GM12878 (cell line): ENCODE results near the gene SHB. TPM values are rescaled to one million over a fixed set of nuclear protein-coding genes. Genes with fewer than 3 reads are reported as not detected.

Experiments
- BRCA1 ChIP-seq: IDR thresholded peaks from 2 replicates; pipeline ENCODE4 v1.6.1; 2011; ENCODE audit warnings: low read depth, low read length, improper control_type of control experiment
- CHD2 ChIP-seq: IDR thresholded peaks from 2 replicates; pipeline ENCODE4 v1.6.1; 2011; ENCODE audit warnings: low read depth, low read length, improper control_type of control experiment, borderline replicate concordance
- CHD4 ChIP-seq: fragments of 200-600 bp; sonication (generic); IDR thresholded peaks from 2 replicates; pipeline ENCODE4 v1.6.1; 2016; ENCODE audit warnings: mild to moderate bottlenecking
- CREM ChIP-seq: IDR thresholded peaks from 2 replicates; pipeline ENCODE4 v1.6.1; 2014; ENCODE audit warnings: antibody characterized with exemption, low read depth
- DPF2 ChIP-seq: fragments of 450-650 bp; IDR thresholded peaks from 2 replicates; pipeline ENCODE4 v1.6.1; 2017; ENCODE audit warnings: mild to moderate bottlenecking
- HCFC1 ChIP-seq: fragments of 150-350 bp; IDR thresholded peaks from 2 replicates; pipeline ENCODE4 v1.6.1; 2014; ENCODE audit warnings: low read length
- JUNB ChIP-seq: IDR thresholded peaks from 2 replicates; pipeline ENCODE4 v1.6.1; 2016; ENCODE audit warnings: antibody characterized with exemption, mild to moderate bottlenecking
- JUND ChIP-seq: IDR thresholded peaks from 2 replicates; pipeline ENCODE4 v1.6.1; 2012; ENCODE audit warnings: low read depth, mild to moderate bottlenecking, low read length, improper control_type of control experiment, moderate library complexity
- KLF5 ChIP-seq: fragments of 450-650 bp; IDR thresholded peaks from 2 replicates; pipeline ENCODE4 v1.6.1; 2014; ENCODE audit warnings: mild to moderate bottlenecking; ENCODE audit not compliant: partially characterized antibody
- MTA3 ChIP-seq: IDR thresholded peaks from 2 replicates; pipeline ENCODE4 v1.6.1; 2012; ENCODE audit warnings: low read length, inconsistent platforms, borderline replicate concordance
- NFXL1 ChIP-seq: fragments of 450-650 bp; IDR thresholded peaks from 2 replicates; pipeline ENCODE4 v1.6.1; 2017; ENCODE audit warnings: antibody characterized with exemption, mild to moderate bottlenecking, borderline replicate concordance
- NR2C1 ChIP-seq: fragments of 450-650 bp; IDR thresholded peaks from 2 replicates; pipeline ENCODE4 v1.6.1; 2017; ENCODE audit warnings: antibody characterized with exemption, mild to moderate bottlenecking, moderate library complexity
- PAX5 ChIP-seq: IDR thresholded peaks from 2 replicates; pipeline ENCODE4 v1.6.1; 2011; ENCODE audit warnings: low read depth, low read length, borderline replicate concordance
- POLR2AphosphoS2 ChIP-seq: IDR thresholded peaks from 2 replicates; pipeline ENCODE4 v1.6.1; 2011; ENCODE audit warnings: low read depth, mild to moderate bottlenecking, low read length, improper control_type of control experiment, moderate library complexity
- RB1 ChIP-seq: fragments of 450-650 bp; formaldehyde crosslinking; IDR thresholded peaks from 2 replicates; pipeline ENCODE4 v1.6.1; 2017; ENCODE audit warnings: mild to moderate bottlenecking, borderline replicate concordance
- SIN3A ChIP-seq: IDR thresholded peaks from 2 replicates; pipeline ENCODE4 v1.6.1; 2012; ENCODE audit warnings: low read depth, low read length, improper control_type of control experiment
- SIX5 ChIP-seq: IDR thresholded peaks from 2 replicates; pipeline ENCODE4 v1.6.1; 2011; ENCODE audit warnings: mild to moderate bottlenecking, low read depth, low read length, moderate library complexity; ENCODE audit not compliant: severe bottlenecking
- SP1 ChIP-seq: IDR thresholded peaks from one replicate; pipeline ENCODE4 v1.6.1; 2011; ENCODE audit warnings: low read depth, low read length
- SUPT20H ChIP-seq: IDR thresholded peaks from 2 replicates; pipeline ENCODE4 v1.6.1; 2011; ENCODE audit warnings: low read depth, mild to moderate bottlenecking, low read length, moderate library complexity, borderline replicate concordance; ENCODE audit not compliant: control insufficient read depth
- TAF1 ChIP-seq: IDR thresholded peaks from 2 replicates; pipeline ENCODE4 v1.6.1; 2011; ENCODE audit warnings: mild to moderate bottlenecking, low read depth, low read length, borderline replicate concordance
- YBX1 ChIP-seq: fragments of 450-650 bp; IDR thresholded peaks from 2 replicates; pipeline ENCODE4 v1.6.1; 2016; ENCODE audit warnings: antibody characterized with exemption
- ZNF207 ChIP-seq: fragments of 450-650 bp; IDR thresholded peaks from 2 replicates; pipeline ENCODE4 v1.6.1; 2014; ENCODE audit warnings: antibody characterized with exemption, mild to moderate bottlenecking, borderline replicate concordance
- ZNF217 ChIP-seq: fragments of 450-650 bp; IDR thresholded peaks from 2 replicates; pipeline ENCODE4 v1.6.1; 2017; ENCODE audit warnings: antibody characterized with exemption, mild to moderate bottlenecking
- polyA plus RNA-seq, 11 experiments: library from polyadenylated mRNA; depleted of rRNA in 4 of 11; unstranded in 6 of 11; stranded (reverse) in 5 of 11; fragments of >200 nt; fragmentation: Nextera tagmentation in 4 of 11; fragmentation: Illumina TruSeq in 1 of 11; extraction: Ambion mirVana in 4 of 11; extraction: Trizol in 1 of 11; gene quantifications; 1 replicate in 1 of 11; 2 replicates in 10 of 11; pipeline versions ENCODE4 v1.2.1 to v1.2.3, GENCODE V29; 2011 to 2016; ENCODE audit warnings: inconsistent platforms in 2 of 11, missing spikeins in 2 of 11, low read depth in 1 of 11
- total RNA-seq, 4 experiments: library from RNA; depleted of rRNA in 3 of 4; stranded (reverse); fragments of >200 nt in 3 of 4; fragmentation: Illumina TruSeq in 1 of 4; extraction: Trizol in 1 of 4; gene quantifications; 2 replicates each; pipeline versions ENCODE4 v1.2.1 to v1.2.3, GENCODE V29; 2013 to 2021
- TF ChIP-seq, protein P1 (sequence below): fragments of 450-650 bp; conservative IDR thresholded peaks from 2 replicates; pipeline ENCODE4 v1.6.1; 2017; ENCODE audit warnings: mild to moderate bottlenecking, moderate library complexity
- TF ChIP-seq, protein P2 (sequence below): fragments of 450-650 bp; IDR thresholded peaks from 2 replicates; pipeline ENCODE4 v1.6.1; 2017; ENCODE audit warnings: mild to moderate bottlenecking, moderate library complexity
- TF ChIP-seq, protein P3 (sequence below): fragments of 450-650 bp; IDR thresholded peaks from 2 replicates; pipeline ENCODE4 v1.6.1; 2016; ENCODE audit warnings: mild to moderate bottlenecking

SHB gene
- total and polyA plus RNA-seq, 10 of the 15 experiments (the other 5 are each of a cell fraction or from before 2014, with no cell fraction given) = 0.29 to 6.2 (median 1.3) TPM

DNA sequence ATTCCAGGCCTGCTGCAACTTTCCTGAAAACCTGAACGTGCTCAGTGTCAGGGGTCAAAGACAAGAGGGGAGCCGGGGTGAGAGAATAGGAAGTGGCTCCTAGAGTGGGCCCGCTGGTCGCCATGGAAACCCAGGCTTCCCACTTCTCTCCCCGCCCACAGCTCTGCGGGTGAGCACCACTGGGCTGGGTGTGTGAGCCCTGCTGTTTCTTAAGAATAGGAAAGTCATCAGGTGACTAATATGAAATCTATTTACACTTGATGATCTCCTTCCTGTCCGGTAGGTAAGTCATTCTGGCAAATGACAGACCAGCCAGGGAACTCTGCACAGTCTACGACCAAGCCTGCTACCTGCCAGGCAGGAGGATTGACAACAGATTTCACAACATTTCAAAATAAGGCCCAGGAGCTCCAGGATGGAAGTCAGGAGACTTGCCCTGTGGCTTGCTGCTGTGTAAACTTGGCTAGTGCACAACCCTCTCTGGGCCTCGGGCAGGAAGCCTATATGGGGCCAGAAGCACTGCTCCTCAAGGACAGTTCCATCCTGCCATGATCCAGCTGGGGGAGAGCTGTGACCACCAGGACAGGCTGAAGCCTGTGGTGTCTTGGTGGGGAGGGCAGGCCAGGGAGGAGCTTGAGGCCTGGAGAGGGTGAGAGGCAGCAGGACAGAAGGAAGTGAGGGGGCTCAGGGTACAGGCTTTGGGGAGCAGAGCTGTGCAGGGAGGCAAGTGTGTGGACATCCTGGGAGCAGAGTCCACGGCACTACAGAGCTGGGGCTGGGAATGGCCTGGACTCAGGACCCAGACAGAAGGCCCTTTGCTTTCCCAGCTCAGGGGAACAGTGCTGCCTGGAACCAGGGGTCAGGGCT, 60.6 kb downstream of the SHB start (continued):
- TF ChIP-seq, protein P1, sequence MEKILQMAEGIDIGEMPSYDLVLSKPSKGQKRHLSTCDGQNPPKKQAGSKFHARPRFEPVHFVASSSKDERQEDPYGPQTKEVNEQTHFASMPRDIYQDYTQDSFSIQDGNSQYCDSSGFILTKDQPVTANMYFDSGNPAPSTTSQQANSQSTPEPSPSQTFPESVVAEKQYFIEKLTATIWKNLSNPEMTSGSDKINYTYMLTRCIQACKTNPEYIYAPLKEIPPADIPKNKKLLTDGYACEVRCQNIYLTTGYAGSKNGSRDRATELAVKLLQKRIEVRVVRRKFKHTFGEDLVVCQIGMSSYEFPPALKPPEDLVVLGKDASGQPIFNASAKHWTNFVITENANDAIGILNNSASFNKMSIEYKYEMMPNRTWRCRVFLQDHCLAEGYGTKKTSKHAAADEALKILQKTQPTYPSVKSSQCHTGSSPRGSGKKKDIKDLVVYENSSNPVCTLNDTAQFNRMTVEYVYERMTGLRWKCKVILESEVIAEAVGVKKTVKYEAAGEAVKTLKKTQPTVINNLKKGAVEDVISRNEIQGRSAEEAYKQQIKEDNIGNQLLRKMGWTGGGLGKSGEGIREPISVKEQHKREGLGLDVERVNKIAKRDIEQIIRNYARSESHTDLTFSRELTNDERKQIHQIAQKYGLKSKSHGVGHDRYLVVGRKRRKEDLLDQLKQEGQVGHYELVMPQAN = no peak; the same call in 1 of the 2 replicates
- no peak for TF ChIP-seq PAX5
- TF ChIP-seq JUNB = no peak; the same call in 1 of the 2 replicates
- no peak for TF ChIP-seq MTA3
- no peak for TF ChIP-seq HCFC1
- no peak for TF ChIP-seq POLR2AphosphoS2
- TF ChIP-seq RB1 = no peak
- TF ChIP-seq ZNF207 = no peak
- TF ChIP-seq BRCA1 = no peak
- no peak for TF ChIP-seq SP1
- no peak for TF ChIP-seq SUPT20H
- TF ChIP-seq DPF2 = peak; percentile 59; the same call in 1 of the 2 replicates
- TF ChIP-seq NFXL1 = no peak
- TF ChIP-seq NR2C1 = peak; percentile 78
- TF ChIP-seq CHD4 = no peak
- no peak for TF ChIP-seq ZNF217
- TF ChIP-seq TAF1 = no peak
- no peak for TF ChIP-seq CREM
- no peak for TF ChIP-seq JUND
- no peak for TF ChIP-seq KLF5
- no peak for TF ChIP-seq YBX1
- no peak for TF ChIP-seq SIX5
- TF ChIP-seq CHD2 = no peak
- TF ChIP-seq SIN3A = no peak
- TF ChIP-seq, protein P2, sequence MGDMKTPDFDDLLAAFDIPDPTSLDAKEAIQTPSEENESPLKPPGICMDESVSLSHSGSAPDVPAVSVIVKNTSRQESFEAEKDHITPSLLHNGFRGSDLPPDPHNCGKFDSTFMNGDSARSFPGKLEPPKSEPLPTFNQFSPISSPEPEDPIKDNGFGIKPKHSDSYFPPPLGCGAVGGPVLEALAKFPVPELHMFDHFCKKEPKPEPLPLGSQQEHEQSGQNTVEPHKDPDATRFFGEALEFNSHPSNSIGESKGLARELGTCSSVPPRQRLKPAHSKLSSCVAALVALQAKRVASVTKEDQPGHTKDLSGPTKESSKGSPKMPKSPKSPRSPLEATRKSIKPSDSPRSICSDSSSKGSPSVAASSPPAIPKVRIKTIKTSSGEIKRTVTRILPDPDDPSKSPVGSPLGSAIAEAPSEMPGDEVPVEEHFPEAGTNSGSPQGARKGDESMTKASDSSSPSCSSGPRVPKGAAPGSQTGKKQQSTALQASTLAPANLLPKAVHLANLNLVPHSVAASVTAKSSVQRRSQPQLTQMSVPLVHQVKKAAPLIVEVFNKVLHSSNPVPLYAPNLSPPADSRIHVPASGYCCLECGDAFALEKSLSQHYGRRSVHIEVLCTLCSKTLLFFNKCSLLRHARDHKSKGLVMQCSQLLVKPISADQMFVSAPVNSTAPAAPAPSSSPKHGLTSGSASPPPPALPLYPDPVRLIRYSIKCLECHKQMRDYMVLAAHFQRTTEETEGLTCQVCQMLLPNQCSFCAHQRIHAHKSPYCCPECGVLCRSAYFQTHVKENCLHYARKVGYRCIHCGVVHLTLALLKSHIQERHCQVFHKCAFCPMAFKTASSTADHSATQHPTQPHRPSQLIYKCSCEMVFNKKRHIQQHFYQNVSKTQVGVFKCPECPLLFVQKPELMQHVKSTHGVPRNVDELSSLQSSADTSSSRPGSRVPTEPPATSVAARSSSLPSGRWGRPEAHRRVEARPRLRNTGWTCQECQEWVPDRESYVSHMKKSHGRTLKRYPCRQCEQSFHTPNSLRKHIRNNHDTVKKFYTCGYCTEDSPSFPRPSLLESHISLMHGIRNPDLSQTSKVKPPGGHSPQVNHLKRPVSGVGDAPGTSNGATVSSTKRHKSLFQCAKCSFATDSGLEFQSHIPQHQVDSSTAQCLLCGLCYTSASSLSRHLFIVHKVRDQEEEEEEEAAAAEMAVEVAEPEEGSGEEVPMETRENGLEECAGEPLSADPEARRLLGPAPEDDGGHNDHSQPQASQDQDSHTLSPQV = no peak
- TF ChIP-seq, protein P3, sequence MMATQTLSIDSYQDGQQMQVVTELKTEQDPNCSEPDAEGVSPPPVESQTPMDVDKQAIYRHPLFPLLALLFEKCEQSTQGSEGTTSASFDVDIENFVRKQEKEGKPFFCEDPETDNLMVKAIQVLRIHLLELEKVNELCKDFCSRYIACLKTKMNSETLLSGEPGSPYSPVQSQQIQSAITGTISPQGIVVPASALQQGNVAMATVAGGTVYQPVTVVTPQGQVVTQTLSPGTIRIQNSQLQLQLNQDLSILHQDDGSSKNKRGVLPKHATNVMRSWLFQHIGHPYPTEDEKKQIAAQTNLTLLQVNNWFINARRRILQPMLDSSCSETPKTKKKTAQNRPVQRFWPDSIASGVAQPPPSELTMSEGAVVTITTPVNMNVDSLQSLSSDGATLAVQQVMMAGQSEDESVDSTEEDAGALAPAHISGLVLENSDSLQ = no peak
